D341Med (cell line): ENCODE measurements around the gene HAO1.
"Not testable (repeated sequence)": the region's sequence is repeated elsewhere in the genome, so short reads cannot be mapped to it uniquely, and the experiment has no call there.

Experiments
- DNase-seq: peaks from one replicate; pipeline ENCODE4 v3.0.0; 2012; ENCODE audit warnings: low spot score

Gene HAO1

DNA sequence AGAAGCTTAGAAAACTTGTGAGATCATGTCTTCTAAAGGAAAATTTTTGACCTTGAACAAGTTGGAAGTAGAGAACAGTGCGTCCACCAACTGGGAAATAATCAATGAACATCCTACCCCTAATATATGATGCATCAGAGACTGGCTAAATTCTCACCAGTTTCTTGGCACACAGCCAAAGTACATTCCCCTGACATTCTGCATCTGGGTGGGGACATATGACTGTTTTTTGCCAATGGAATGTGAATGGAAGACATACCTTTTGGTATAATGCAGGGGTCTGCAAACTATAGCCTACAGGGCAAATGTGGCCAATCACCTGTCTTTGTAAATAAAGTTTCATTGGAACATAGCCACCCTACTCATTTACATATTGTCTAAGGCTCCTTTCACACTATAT is 84.7 kb downstream of the HAO1 start:
- no peak for DNase-seq

DNA sequence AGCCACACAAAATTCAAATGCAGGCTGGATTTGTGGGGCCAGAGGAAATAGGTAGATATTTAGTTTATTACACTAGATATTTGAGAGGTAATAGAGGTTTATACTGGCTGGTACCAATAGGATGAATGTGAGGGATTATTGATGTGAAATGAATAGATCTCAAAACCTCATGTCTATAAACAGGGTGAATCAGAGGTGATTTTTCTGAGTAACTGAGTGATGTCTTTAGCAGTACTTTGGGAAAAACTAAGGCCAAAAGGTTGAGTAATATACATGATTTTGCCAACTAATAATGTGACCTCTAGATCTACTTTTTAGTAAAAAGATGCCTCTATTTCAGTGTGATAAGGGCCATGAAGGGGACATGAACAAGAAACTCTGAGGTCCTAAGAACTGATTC is 86.8 kb downstream of the HAO1 start:
- no peak for DNase-seq

DNA sequence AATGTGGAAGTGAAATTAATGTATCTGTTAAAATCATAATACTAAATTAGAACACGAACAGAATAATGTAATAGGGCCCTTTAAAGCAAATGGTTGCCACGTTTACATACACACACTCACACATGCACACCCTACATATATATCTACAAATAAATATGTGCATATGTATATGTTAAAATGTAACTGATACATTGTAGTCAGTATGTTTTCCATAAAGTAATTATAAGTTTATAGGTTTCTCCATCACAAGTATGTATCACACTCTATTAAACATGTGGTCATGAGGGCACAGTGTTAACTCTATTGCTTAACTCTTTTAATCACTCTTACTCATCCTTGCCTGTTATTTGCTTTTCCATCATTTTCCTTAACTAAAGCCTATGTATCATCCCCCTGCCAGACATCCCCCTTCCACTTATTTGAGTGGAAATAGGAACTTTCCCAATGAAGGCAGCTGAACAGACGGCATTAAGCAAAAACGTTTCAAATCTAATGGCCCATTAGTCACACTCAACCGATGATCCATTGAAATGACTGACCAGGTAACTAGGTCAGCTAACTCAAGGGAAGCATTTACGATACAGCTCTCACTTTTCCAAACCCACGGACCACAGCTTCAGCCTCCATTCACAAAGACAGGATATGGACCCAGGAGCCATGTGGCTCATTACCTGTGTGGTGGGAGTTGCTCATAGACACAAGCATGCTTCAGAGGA is 89.3 kb downstream of the HAO1 start:
- no peak for DNase-seq

DNA sequence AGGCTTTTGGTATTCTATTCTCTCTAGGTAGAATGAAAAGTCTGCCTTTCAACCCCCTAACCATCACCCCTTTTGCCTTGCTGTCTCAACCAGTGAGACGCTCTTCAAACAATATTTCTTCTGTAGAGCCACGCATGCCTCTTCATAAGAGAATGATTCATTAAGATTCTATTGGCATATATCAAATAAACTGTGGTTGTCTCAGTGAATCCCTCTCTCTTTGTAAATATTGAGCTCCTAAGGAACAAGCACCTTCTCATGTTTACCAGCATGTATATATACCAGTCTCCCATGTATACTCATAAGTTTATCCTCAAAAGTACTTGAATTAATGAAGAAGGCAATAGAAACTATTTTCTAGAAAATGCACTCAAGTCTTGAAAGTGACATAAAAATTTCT is 90.6 kb downstream of the HAO1 start:
- DNase-seq, result no peak

DNA sequence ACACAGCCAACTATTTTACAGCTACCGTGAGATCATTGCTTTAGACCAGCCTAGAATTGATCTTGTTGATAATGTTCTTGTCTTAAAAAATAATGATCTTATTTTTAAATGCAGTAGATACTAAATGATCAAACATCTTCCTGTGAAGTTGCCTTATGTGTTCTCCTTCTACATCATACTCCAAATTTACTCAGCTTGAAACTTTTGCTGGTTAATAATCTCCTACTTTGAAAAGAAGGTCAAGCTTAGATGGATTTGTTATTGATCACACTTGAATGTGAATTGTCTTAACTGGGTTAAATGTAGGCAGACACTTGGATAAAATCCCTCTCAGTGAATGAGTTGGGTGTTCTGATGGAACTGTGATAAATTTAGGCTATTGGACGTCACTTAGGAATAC is 91.9 kb downstream of the HAO1 start:
- DNase-seq, result no peak

DNA sequence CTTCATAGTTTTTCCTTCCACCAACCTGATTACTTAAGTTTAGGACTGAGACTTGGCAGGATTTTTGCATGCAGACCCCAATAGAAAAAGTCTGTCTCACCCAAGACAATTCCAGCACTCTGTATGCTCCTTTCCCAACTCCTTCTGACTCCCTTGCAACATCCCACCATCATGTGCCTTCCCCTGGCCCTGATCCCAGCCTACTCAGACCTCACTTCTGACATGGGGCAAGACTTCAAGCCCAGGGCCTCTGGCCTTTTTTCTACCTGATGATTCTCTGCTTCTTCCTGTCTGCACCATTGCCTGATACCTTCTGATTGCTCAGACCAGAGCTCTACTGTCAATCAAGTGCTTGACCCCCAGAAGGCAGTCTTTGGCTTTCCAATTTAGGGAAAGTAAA is 96.6 kb downstream of the HAO1 start:
- no peak for DNase-seq

DNA sequence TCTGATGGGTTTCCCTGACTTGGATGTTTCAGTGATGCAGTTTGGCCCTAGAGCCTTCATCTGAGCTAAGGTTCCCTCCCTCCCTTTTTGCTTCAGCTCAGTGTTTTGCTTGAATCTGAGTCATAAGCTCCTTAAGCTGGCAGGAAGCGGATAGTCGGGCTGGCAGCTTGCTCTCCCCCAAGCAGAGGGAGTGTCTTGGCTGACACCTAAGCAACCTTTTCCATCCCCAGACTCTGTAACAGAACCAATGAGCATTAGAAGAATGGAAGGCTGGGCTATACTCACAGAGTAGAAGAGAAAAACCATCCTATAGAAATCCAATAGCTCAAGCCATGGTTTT is 98.3 kb downstream of the HAO1 start:
- DNase-seq, result peak; percentile 70

DNA sequence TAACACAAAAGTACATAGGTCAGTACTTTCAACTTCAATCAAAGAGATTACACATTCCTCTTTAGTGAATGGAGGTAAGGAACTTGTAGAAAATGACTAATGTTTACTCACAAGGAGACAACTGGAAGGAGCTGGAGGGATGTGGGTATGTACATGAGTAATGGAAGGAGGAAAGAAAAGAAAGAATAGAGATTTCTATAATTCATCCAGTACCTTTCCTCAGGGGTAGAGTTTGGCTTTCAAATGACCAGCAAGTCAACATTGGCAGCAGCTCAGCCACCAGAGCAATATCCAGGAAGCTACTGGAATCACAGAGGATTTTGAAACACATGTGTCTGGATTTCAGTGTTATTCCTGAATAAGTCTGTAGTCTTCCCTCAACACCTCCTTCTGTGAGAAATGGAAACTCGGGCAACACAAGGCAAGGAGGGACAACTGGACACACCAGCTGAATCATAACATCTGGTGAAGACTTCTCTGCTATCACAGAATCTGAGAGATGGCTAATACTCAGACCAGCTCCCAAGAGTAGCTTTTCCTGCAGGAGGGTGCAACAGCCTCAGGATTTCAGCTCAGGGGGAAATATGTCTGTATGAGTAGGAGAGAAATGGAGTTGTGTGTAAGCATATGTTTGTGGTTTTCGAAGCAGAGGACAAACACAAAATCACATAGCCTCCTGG is 98.8 kb downstream of the HAO1 start:
- peak; percentile 9 for DNase-seq

DNA sequence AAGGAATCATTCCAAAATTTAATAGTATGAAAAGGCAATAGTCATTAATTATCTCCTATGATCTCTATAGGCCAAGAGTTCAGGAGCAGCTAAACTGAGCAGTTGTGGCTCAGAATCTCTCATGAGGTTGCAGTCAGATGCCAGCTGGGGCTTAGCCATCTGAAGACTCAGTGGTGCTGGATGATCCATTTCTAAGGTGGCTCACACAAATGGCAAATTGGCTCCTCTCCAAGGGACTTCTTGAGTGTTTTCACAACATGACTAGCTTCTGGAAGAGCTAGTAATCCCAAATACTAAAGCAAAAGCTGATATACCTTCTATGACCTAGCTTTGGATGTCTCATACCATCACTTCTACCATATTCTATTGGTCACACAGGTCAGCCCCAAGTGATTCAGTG is 104.2 kb downstream of the HAO1 start:
- no peak for DNase-seq

DNA sequence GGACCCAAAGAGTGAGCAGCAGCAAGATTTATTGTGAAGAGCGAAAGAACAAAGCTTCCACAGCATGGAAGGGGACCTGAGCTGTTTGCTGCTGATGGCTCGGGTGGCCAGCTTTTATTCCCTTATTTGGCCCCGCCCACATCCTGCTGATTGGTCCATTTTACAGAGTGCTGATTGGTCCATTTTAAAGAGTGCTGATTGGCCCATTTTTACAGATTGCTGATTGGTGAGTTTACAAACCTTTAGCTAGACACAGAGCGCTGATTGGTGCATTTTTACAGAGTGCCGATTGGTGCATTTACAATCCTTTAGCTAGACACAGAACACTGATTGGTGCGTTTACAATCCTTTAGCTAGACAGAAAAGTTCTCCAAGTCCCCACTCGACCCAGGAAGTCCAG is 105.8 kb downstream of the HAO1 start:
- not testable (repeated sequence) for DNase-seq
